Activated CD8-positive, alpha-beta memory T cell treated with anti-CD3 and anti-CD28 coated beads, Interleukin-2, amount 10 ng/mL, durations not matched to agents 7 days and 5 days (primary cell): ENCODE results near the gene MED12L. TPM values are rescaled to one million over a fixed set of nuclear protein-coding genes. Genes with fewer than 3 reads are reported as not detected.

Experiments used
- ATAC-seq: fragments of 150-1000 bp; cut with Tn5 transposase; one replicate; pipeline ENCODE4 v1.10.0; 2021; ENCODE audit warnings: moderate library complexity
- CTCF ChIA-PET: fragments of 350-600 bp; sonication (Branson Sonifier 250); formaldehyde crosslinking; loops from one replicate; lab custom pipeline; 2021; ENCODE audit warnings: antibody characterized with exemption; lab: Charles Lee
- DNase-seq: peaks from one replicate; pipeline ENCODE4 v3.0.0-alpha.2; 2020
- H3K27ac Mint-ChIP-seq: one replicate; pipeline ENCODE4 v1.8.0; 2021; ENCODE audit warnings: mild to moderate bottlenecking, mixed read lengths
- H3K27me3 Mint-ChIP-seq: one replicate; pipeline ENCODE4 v1.8.0; 2021; ENCODE audit warnings: mixed read lengths
- H3K36me3 Mint-ChIP-seq: one replicate; pipeline ENCODE4 v1.8.0; 2021; ENCODE audit warnings: mild to moderate bottlenecking, mixed read lengths
- H3K4me1 Mint-ChIP-seq: one replicate; pipeline ENCODE4 v1.8.0; 2021; ENCODE audit warnings: mixed read lengths
- H3K4me3 Mint-ChIP-seq: one replicate; pipeline ENCODE4 v1.8.0; 2021; ENCODE audit warnings: mild to moderate bottlenecking, moderate library complexity, mixed read lengths
- H3K9me3 Mint-ChIP-seq: one replicate; pipeline ENCODE4 v1.8.0; 2022; ENCODE audit warnings: low read depth, mixed read lengths
- total RNA-seq, 2 experiments: library from RNA; stranded (reverse); gene quantifications; one replicate each; pipeline ENCODE4 v1.2.3, GENCODE V29; 2021

MED12L gene
- total RNA-seq, 2 experiments from 2014 or later, result 2.2 to 3.2 TPM

DNA sequence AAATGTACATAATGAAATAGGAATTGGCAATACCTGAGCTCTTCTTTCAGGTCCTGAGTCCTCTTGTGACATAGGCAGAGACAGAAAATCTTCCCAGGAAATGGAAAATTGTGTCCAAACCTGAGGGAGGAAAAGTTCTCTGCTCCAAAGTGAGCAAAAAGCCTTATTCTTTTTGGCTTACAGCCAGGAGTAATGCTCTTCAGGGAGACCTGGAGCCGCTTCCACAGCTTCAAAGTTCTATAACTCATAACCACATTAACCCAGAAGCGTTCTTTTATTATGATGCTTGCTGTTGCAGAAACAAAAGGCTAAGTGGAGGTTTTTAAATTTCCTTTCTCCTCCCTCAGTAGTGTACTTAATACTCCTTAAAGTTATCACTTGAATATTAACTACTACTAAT is 374.8 kb downstream of the MED12L start:
- CTCF ChIA-PET, result interaction anchor here (1.0 to 1.3 kb wide), 3 partner anchors 8 to 26 kb away, joined by 3 to 5 read pairs (median 3); no protein-coding TSS in a partner anchor
- no peak for ATAC-seq
- H3K4me3 Mint-ChIP-seq, result no peak overlapping the region

DNA sequence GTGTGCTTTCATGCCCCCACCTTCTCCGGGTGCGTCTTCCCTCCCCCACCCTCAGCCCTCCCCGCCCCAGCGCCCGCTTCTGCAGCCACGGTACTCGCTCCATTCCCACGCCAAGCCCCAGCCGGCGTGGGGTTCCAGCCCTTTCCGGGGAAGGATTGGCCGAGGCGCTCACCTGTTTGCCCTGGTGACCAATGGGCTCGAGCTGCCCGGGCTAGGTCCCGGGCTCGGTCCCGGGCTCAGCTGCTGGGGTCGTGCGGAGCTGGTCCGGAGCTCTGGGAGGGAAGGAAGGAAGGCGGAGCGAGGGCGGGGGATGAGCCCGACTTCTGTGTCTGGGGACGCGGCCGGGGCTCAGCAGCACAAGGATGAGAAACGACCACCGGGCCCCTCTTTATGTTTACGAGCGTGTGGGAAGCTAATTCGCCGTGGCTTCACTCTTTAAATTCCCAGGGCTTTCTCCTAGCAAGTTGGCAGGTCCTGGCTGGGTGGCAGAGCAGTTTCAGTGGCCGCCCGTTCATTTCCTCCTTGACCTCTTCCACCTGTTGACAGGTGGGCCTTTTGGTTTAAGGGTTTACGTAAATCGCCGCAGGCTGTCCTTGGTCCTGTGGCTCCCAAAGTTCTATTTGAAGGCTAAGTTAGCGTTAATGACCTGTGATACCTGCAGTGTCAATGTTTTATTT is 375.4 kb downstream of the MED12L start, which contains the start of gene IGSF10:
IGSF10 (minus strand) TSS at position 288 of the 677 bp plus-strand sequence. CDS start 2,352 bp downstream, outside the sequence.
- DNase-seq (no peak), ATAC-seq (no peak)
- Mint-ChIP-seq H3K4me3 (no peak within 1 kb of the TSS), H3K4me1 (peaks cover 4% of the 10 kb centered on the region), H3K27ac (no peak within 1 kb of the TSS), H3K27me3 (peaks cover 57% of the 10 kb centered on the region), H3K36me3 (no peaks in the 10 kb centered on the region), H3K9me3 (no peaks in the 10 kb centered on the region)
- CTCF ChIA-PET, result interaction anchor here (1.3 kb wide), 1 partner anchor 27 kb away, joined by 3 read pairs; no protein-coding TSS in a partner anchor

More for the DNA sequence above, 374.8 kb downstream of the MED12L start:
- H3K27me3 Mint-ChIP-seq, result peaks cover 57% of the 10 kb centered on the region
- H3K4me1 Mint-ChIP-seq, result peaks cover 4% of the 10 kb centered on the region
- DNase-seq, result no peak
- no peak overlapping the region for H3K27ac Mint-ChIP-seq
- no peaks in the 10 kb centered on the region for H3K36me3 Mint-ChIP-seq
- no peaks in the 10 kb centered on the region for H3K9me3 Mint-ChIP-seq

DNA sequence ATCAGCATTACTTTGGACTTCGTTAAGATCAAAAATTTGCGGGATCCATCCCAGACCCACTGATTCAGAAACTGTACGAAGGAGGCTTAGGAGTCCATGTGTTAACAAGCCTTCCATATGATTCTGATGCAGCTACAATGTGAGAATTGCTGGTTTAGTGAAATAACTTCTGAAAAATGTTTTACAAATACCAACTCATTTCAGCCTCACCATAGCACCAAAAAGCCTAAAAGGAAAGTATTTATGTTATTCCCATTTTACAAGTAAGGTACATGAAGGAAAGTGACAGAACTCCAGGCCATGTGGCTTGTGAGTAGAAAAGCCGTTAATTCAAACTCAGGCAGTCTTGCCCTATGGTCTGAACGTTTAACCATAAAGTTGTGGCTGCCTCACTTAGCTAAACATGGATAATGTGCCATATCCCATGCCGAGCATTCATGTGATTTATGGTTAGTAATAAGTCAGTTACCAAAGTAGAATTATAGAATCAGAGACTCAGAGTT is 376.9 kb downstream of the MED12L start:
- H3K27me3 Mint-ChIP-seq, result peaks cover 53% of the 10 kb centered on the region
- CTCF ChIA-PET, result no interaction called here
- H3K27ac Mint-ChIP-seq, result no peak overlapping the region
- no peaks in the 10 kb centered on the region for H3K36me3 Mint-ChIP-seq
- no peak for DNase-seq
- H3K9me3 Mint-ChIP-seq, result no peaks in the 10 kb centered on the region
- no peak for ATAC-seq
- H3K4me1 Mint-ChIP-seq, result peaks cover 4% of the 10 kb centered on the region
- H3K4me3 Mint-ChIP-seq, result no peak overlapping the region

DNA sequence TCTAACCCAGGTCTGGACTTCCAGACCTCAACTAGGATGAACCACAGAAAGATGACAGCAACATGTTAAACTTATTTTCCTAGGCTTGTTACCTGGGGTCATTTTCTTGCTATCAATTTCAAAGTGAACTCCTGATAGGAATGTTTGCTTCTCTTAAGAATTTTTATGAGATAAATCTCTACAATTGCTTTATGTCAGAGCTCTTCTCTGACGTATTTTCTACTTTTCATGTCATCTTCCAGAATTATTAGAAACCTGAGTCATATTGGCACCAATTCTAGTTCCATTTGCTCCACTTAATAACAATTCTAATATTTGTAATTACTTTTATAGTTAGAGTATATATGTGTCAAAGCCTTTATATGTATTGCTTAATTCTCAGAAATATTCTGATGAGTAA is 377.5 kb downstream of the MED12L start:
- H3K9me3 Mint-ChIP-seq, result no peaks in the 10 kb centered on the region
- no peak for ATAC-seq
- H3K4me1 Mint-ChIP-seq, result peaks cover 4% of the 10 kb centered on the region
- H3K27ac Mint-ChIP-seq, result no peak overlapping the region
- DNase-seq, result no peak
- H3K4me3 Mint-ChIP-seq, result no peak overlapping the region
- H3K27me3 Mint-ChIP-seq, result peaks cover 53% of the 10 kb centered on the region
- no peaks in the 10 kb centered on the region for H3K36me3 Mint-ChIP-seq
- CTCF ChIA-PET, result no interaction called here

GRCh38 chr3:151467069-151467468 is 381.6 kb downstream of the MED12L start:
- no peak overlapping the region for H3K4me3 Mint-ChIP-seq
- H3K9me3 Mint-ChIP-seq, result no peaks in the 10 kb centered on the region
- no peak for ATAC-seq
- no peak for DNase-seq
- no peak overlapping the region for H3K27ac Mint-ChIP-seq
- H3K27me3 Mint-ChIP-seq, result peaks cover 27% of the 10 kb centered on the region
- CTCF ChIA-PET, result interaction anchor here (0.9 to 3.4 kb wide), 6 partner anchors 9 to 452 kb away, joined by 3 to 11 read pairs (median 4); no protein-coding TSS in a partner anchor
- H3K36me3 Mint-ChIP-seq, result no peaks in the 10 kb centered on the region
- H3K4me1 Mint-ChIP-seq, result no peaks in the 10 kb centered on the region

- ATAC-seq (peak; percentile 60), DNase-seq (peak; percentile 48)
- CTCF ChIA-PET, result interaction anchor here (1.0 to 3.4 kb wide), 6 partner anchors 9 to 451 kb away, joined by 3 to 11 read pairs (median 4); no protein-coding TSS in a partner anchor
- H3K27ac Mint-ChIP-seq, result no peak overlapping the region
- H3K27me3 Mint-ChIP-seq, result peaks cover 20% of the 10 kb centered on the region
- H3K9me3 Mint-ChIP-seq, result no peaks in the 10 kb centered on the region
- no peak overlapping the region for H3K4me3 Mint-ChIP-seq
- no peaks in the 10 kb centered on the region for H3K4me1 Mint-ChIP-seq
- no peaks in the 10 kb centered on the region for H3K36me3 Mint-ChIP-seq
Observed at GRCh38 chr3:151468284-151468917, 382.9 kb downstream of the MED12L start.

GRCh38 chr3:151476344-151477018 is 391.0 kb downstream of the MED12L start:
- DNase-seq, result no peak
- ATAC-seq, result no peak
- Mint-ChIP-seq H3K27me3 (peaks cover 15% of the 10 kb centered on the region), H3K4me1 (no peaks in the 10 kb centered on the region), H3K27ac (no peak overlapping the region), H3K4me3 (no peak overlapping the region), H3K36me3 (no peaks in the 10 kb centered on the region), H3K9me3 (no peaks in the 10 kb centered on the region)
- CTCF ChIA-PET, result no interaction called here

- Mint-ChIP-seq H3K4me3 (no peak overlapping the region), H3K36me3 (no peaks in the 10 kb centered on the region), H3K27me3 (peaks cover 16% of the 10 kb centered on the region), H3K4me1 (no peaks in the 10 kb centered on the region), H3K9me3 (no peaks in the 10 kb centered on the region), H3K27ac (no peak overlapping the region)
- DNase-seq (no peak), ATAC-seq (no peak)
- CTCF ChIA-PET, result no interaction called here
Observed at GRCh38 chr3:151477591-151478334, 392.3 kb downstream of the MED12L start.

DNA sequence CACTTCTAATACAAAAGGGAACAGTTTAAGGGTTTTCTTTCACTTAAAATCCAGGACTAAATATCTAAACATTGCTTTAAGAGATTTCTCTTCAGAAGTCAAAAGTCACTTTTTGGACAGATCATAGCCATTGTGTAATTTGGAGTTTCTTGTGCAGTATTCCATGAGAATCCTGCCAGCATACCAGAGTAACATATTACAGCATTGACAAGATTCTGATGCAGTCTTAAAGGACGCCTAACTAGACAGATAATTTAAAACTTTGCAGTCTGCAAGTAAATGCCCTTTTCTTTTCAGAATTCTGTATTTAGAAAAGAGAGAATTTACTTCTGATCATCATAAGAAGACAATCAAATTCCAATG is 392.9 kb downstream of the MED12L start:
- no peak for ATAC-seq
- H3K27ac Mint-ChIP-seq, result no peak overlapping the region
- H3K4me1 Mint-ChIP-seq, result no peaks in the 10 kb centered on the region
- no peak overlapping the region for H3K4me3 Mint-ChIP-seq
- CTCF ChIA-PET, result no interaction called here
- DNase-seq, result no peak
- H3K9me3 Mint-ChIP-seq, result no peaks in the 10 kb centered on the region
- H3K27me3 Mint-ChIP-seq, result peaks cover 16% of the 10 kb centered on the region
- H3K36me3 Mint-ChIP-seq, result no peaks in the 10 kb centered on the region

DNA sequence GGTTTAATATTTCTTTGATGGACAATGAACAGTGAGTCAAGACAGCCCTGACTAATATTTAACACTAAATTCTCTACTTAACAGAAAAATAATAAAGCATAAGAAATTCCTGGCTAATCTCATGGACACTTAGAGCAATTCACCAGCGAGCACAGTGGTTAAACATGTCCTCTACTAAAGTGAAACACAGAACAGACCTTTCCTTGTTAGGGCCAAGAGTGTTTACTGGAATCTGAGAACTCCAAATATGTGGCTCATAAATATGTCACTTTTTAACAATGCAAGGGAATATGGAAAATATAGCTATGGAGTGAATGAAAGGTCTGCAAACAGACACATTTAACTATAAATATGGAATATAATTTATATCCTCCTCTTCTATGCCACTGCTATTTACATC is 394.0 kb downstream of the MED12L start:
- DNase-seq, result no peak
- ATAC-seq, result no peak
- H3K27ac Mint-ChIP-seq, result no peak overlapping the region
- peaks cover 16% of the 10 kb centered on the region for H3K27me3 Mint-ChIP-seq
- H3K4me1 Mint-ChIP-seq, result no peaks in the 10 kb centered on the region
- no peaks in the 10 kb centered on the region for H3K36me3 Mint-ChIP-seq
- H3K4me3 Mint-ChIP-seq, result no peak overlapping the region
- CTCF ChIA-PET, result interaction anchor here (1.2 kb wide), 1 partner anchor 11 kb away, joined by 4 read pairs; no protein-coding TSS in a partner anchor
- H3K9me3 Mint-ChIP-seq, result no peaks in the 10 kb centered on the region

GRCh38 chr3:151480492-151480891 is 395.0 kb downstream of the MED12L start:
- no peaks in the 10 kb centered on the region for H3K4me1 Mint-ChIP-seq
- ATAC-seq (no peak), DNase-seq (no peak)
- H3K4me3 Mint-ChIP-seq, result no peak overlapping the region
- no peaks in the 10 kb centered on the region for H3K36me3 Mint-ChIP-seq
- H3K27ac Mint-ChIP-seq, result no peak overlapping the region
- no peaks in the 10 kb centered on the region for H3K9me3 Mint-ChIP-seq
- CTCF ChIA-PET, result no interaction called here
- peaks cover 16% of the 10 kb centered on the region for H3K27me3 Mint-ChIP-seq

- Mint-ChIP-seq H3K9me3 (no peaks in the 10 kb centered on the region), H3K4me3 (no peak overlapping the region), H3K4me1 (no peaks in the 10 kb centered on the region), H3K27ac (no peak overlapping the region), H3K27me3 (peaks cover 6% of the 10 kb centered on the region), H3K36me3 (no peaks in the 10 kb centered on the region)
- DNase-seq, result no peak
- CTCF ChIA-PET, result no interaction called here
- no peak for ATAC-seq
Observed at GRCh38 chr3:151483488-151483887, 398.0 kb downstream of the MED12L start.
